HL-60/S4 treated with retinoic acid at 250 ng/mL for 4 days and 3 days (cell line): ENCODE measurements around the gene DCAF15.
"Not testable (repeated sequence)": the region's sequence is repeated elsewhere in the genome, so short reads cannot be mapped to it uniquely, and the experiment has no call there.

Source experiments
- in situ Hi-C: fragments of 300-500 bp; cut with MboI; formaldehyde crosslinking; loops from 2 replicates; pipeline ENCODE4 v1.7.0; 2022; ENCODE audit warnings: low sequenced_read_pairs

DCAF15 gene

GRCh38 chr19:13973479-13973878, 21.2 kb downstream of the DCAF15 start:
- in situ Hi-C loops: not testable (repeated sequence)

- in situ Hi-C loops: no loop called here
Measured at GRCh38 chr19:13974073-13974472, 21.8 kb downstream of the DCAF15 start.

- in situ Hi-C loops: no loop called here
Measured at GRCh38 chr19:13975870-13976269, 23.6 kb downstream of the DCAF15 start.

- in situ Hi-C loops: no loop called here
Measured at GRCh38 chr19:13976446-13976845, 24.1 kb downstream of the DCAF15 start.

- in situ Hi-C loops: no loop called here
Measured at GRCh38 chr19:13977803-13978202, 25.5 kb downstream of the DCAF15 start.

- in situ Hi-C loops: no loop called here
Measured at GRCh38 chr19:13978351-13979243, 26.3 kb downstream of the DCAF15 start.

- in situ Hi-C loops: no loop called here
Measured at GRCh38 chr19:13979244-13979615, 26.9 kb downstream of the DCAF15 start.

- in situ Hi-C loops: no loop called here
Measured at GRCh38 chr19:13979686-13980085, 27.4 kb downstream of the DCAF15 start.

GRCh38 chr19:13980340-13980739, 28.0 kb downstream of the DCAF15 start:
- in situ Hi-C loops: no loop called here

- in situ Hi-C loops: no loop called here
Measured at GRCh38 chr19:13981021-13981420, 28.7 kb downstream of the DCAF15 start.

GRCh38 chr19:13981467-13981866, 29.2 kb downstream of the DCAF15 start:
- in situ Hi-C loops: no loop called here

- in situ Hi-C loops: no loop called here
Measured at GRCh38 chr19:13981988-13982501, 29.7 kb downstream of the DCAF15 start.

- in situ Hi-C loops: no loop called here
Measured at GRCh38 chr19:13982773-13983172, 30.5 kb downstream of the DCAF15 start.

- in situ Hi-C loops: no loop called here
Measured at GRCh38 chr19:13983213-13983889, 31.0 kb downstream of the DCAF15 start.

- in situ Hi-C loops: no loop called here
Measured at GRCh38 chr19:13984186-13984585, 31.9 kb downstream of the DCAF15 start.

GRCh38 chr19:13984875-13985741, 32.8 kb downstream of the DCAF15 start:
- in situ Hi-C loops: no loop called here

GRCh38 chr19:13985771-13986347, 33.5 kb downstream of the DCAF15 start:
- in situ Hi-C loops: no loop called here

GRCh38 chr19:13986348-13986904, 34.1 kb downstream of the DCAF15 start:
- in situ Hi-C loops: no loop called here

GRCh38 chr19:13987101-13987890, 35.0 kb downstream of the DCAF15 start:
- in situ Hi-C loops: no loop called here

GRCh38 chr19:13989487-13989886, 37.2 kb downstream of the DCAF15 start:
- in situ Hi-C loops: no loop called here
